ENCODE results near the gene SNAI1.
A peak's percentile ranks its signal among the peaks of the same experiment; 100 is the strongest.
"Not testable (repeated sequence)": the region's sequence is repeated elsewhere in the genome, so short reads cannot be mapped to it uniquely, and the experiment has no call there.

SNAI1 gene

GRCh38 chr20:49969234-49969633, 13.5 kb upstream of the SNAI1 start:
- no peak overlapping the region for H3K27ac ChIP-seq
- no peak for TF ChIP-seq ZFX (IDR thresholded peaks at IDR 0.05)
- no peak for TF ChIP-seq CTCF (conservative IDR thresholded peaks at IDR 0.05)

GRCh38 chr20:49969946-49970345, 12.8 kb upstream of the SNAI1 start:
- no peak overlapping the region for H3K27ac ChIP-seq
- TF ChIP-seq CTCF (conservative IDR thresholded peaks at IDR 0.05) (no peak), ZFX (IDR thresholded peaks at IDR 0.05) (no peak)

- no peak for TF ChIP-seq CTCF (conservative IDR thresholded peaks at IDR 0.05)
- no peak for TF ChIP-seq ZFX (IDR thresholded peaks at IDR 0.05)
- H3K27ac ChIP-seq = no peak overlapping the region
Measured at GRCh38 chr20:49970498-49970897, 12.3 kb upstream of the SNAI1 start.

- no peak overlapping the region for H3K27ac ChIP-seq
- TF ChIP-seq ZFX (IDR thresholded peaks at IDR 0.05) = no peak
- no peak for TF ChIP-seq CTCF (conservative IDR thresholded peaks at IDR 0.05)
Measured at GRCh38 chr20:49973981-49974380, 8.8 kb upstream of the SNAI1 start.

GRCh38 chr20:49976542-49976941, 6.2 kb upstream of the SNAI1 start:
- H3K27ac ChIP-seq = no peak overlapping the region
- TF ChIP-seq CTCF (conservative IDR thresholded peaks at IDR 0.05) = no peak
- TF ChIP-seq ZFX (IDR thresholded peaks at IDR 0.05) = no peak

- H3K27ac ChIP-seq = not testable (repeated sequence)
Measured at GRCh38 chr20:49977740-49978139, 5.0 kb upstream of the SNAI1 start.

- peak overlapping the region; percentile 38 for H3K27ac ChIP-seq
- TF ChIP-seq ZFX (IDR thresholded peaks at IDR 0.05) (no peak), CTCF (conservative IDR thresholded peaks at IDR 0.05) (0 out of 2 replicates have a peak, but pooled peaks have one; percentile 69)
Measured at GRCh38 chr20:49978685-49979029, 4.1 kb upstream of the SNAI1 start.

- peak; percentile 100 for TF ChIP-seq CTCF (conservative IDR thresholded peaks at IDR 0.05)
- TF ChIP-seq ZFX (IDR thresholded peaks at IDR 0.05) = no peak
- peak overlapping the region; percentile 38 for H3K27ac ChIP-seq
Measured at GRCh38 chr20:49979030-49979832, 3.5 kb upstream of the SNAI1 start.

Measured in C4-2B (cell line).